ENCODE data around the gene PROCR. TPM values are rescaled to one million over a fixed set of nuclear protein-coding genes. Genes with fewer than 3 reads are reported as not detected.
A peak's percentile ranks its signal among the peaks of the same experiment; 100 is the strongest.

PROCR gene
- total RNA-seq, 1 donor from 2014 or later: 36.2 TPM

DNA sequence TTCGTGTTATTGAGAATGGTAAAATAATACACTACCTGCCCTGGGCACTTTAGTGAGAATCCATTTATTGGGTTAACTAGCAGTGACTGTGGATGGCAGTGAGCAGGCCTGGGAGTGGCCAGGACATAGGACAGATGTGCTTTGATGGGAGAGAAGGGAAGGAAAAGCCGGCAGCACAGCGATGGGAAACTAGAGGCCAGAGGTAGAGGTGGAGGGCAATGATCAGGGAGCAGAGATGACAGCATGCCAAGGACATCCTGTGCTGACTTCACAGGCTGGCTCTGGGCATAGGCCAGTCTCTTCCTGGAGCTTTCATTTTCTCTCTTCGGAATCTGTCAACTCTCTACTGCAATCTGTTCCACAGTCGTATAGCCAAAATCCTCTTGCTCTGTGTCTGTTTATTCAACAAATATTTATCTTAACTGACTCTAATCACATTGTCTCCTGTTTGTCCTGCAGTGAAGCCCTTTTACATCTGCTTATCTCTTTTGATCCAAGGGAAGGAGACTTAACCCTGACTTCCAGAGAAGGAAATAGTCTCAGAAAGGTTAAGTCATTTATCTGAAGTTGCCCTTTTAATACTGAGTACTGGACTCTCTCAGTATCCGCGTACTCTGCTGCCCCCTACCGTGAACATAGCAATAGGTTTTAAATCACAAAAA is 36.2 kb downstream of the PROCR start:
- Mint-ChIP-seq H3K9me3 (ENCODE audit: unreplicated experiment) (peaks cover 2% of the 10 kb centered on the region), H3K4me3 (ENCODE audit: unreplicated experiment) (no peak overlapping the region), H3K27ac (ENCODE audit: unreplicated experiment) (no peak overlapping the region), H3K36me3 (ENCODE audit: low read depth, unreplicated experiment) (no peaks in the 10 kb centered on the region), H3K27me3 (ENCODE audit: low read depth, unreplicated experiment) (no peaks in the 10 kb centered on the region), H3K4me1 (ENCODE audit: low read depth, unreplicated experiment) (peaks cover 3% of the 10 kb centered on the region)
- no peaks in the 10 kb centered on the region for H3K36me3 ChIP-seq (ENCODE audit: insufficient read depth, low read length)
- FAIRE-seq: peak; percentile 56
- no peak overlapping the region for H3K4me2 ChIP-seq (ENCODE audit: low read length)
- no peak overlapping the region for H3K9ac ChIP-seq (ENCODE audit: low read length)
- H3K4me1 ChIP-seq (ENCODE audit: insufficient read depth, low read length): no peaks in the 10 kb centered on the region
- H3K79me2 ChIP-seq (ENCODE audit: insufficient read depth, low read length): no peaks in the 10 kb centered on the region
- no peak overlapping the region for H3K4me3 ChIP-seq (ENCODE audit: insufficient read depth, low read depth, low read length)
- no peaks in the 10 kb centered on the region for H4K20me1 ChIP-seq (ENCODE audit: insufficient read depth, low read length)
- H3K27ac ChIP-seq (ENCODE audit: low read depth, low read length): no peak overlapping the region
- no peaks in the 10 kb centered on the region for H3K27me3 ChIP-seq (ENCODE audit: insufficient read depth, low read length)
- TF ChIP-seq, protein P1, sequence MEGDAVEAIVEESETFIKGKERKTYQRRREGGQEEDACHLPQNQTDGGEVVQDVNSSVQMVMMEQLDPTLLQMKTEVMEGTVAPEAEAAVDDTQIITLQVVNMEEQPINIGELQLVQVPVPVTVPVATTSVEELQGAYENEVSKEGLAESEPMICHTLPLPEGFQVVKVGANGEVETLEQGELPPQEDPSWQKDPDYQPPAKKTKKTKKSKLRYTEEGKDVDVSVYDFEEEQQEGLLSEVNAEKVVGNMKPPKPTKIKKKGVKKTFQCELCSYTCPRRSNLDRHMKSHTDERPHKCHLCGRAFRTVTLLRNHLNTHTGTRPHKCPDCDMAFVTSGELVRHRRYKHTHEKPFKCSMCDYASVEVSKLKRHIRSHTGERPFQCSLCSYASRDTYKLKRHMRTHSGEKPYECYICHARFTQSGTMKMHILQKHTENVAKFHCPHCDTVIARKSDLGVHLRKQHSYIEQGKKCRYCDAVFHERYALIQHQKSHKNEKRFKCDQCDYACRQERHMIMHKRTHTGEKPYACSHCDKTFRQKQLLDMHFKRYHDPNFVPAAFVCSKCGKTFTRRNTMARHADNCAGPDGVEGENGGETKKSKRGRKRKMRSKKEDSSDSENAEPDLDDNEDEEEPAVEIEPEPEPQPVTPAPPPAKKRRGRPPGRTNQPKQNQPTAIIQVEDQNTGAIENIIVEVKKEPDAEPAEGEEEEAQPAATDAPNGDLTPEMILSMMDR (IDR thresholded peaks at IDR 0.05; ENCODE audit: insufficient read depth, low read depth, low read length): peak; percentile 87
- no peak for TF ChIP-seq EZH2 (IDR thresholded peaks at IDR 0.05; ENCODE audit: insufficient read depth, low read length)
- peak; percentile 30 for DNase-seq (ENCODE audit: low read depth)
- no peaks in the 10 kb centered on the region for H3K9me3 ChIP-seq (ENCODE audit: insufficient read depth, low read depth, low read length)
- H2AFZ ChIP-seq (ENCODE audit: low read depth, low read length): peak overlapping the region; percentile 35

DNA sequence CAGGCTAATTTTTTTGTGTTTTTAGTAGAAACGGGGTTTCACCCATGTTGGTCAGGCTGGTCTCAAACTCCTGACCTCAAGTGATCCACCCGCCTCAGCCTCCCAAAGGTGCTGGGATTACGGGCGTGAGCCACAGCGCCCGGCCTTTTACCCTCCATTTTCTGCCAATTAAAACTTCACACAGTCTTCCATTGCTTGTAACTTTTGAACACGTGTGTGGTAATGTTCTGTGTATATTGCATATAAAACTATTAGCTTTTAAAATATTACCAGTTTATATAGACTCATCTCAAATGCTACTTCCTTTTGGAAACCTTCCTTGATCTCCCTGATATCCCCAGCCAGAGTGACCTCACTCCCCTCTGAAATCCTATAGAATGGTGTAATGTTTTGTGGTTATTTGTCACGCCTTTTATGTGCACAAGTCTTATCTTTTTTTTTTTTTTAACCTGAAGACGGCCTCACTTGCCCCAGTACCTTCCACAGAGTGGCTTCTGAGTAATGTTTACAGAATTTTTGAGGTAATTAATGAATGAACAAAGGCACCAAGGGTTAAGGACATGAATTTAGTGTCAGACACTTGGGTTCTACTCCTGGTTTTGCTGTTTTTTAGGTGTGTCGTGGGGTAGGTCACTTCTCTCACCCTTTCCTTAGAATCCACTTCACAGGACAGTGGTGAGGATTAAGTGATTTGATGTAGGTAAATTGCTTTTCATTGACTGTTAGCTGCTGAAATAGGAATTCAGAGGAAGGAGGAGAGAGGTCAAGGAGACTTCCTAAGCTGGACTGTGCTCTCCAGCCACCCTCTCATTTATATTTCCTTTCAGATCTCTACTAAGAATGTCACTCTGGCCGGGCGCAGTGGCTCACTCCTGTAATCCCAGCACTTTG is 43.4 kb downstream of the PROCR start:
- Mint-ChIP-seq H3K27me3 (ENCODE audit: low read depth, unreplicated experiment) (no peaks in the 10 kb centered on the region), H3K27ac (ENCODE audit: unreplicated experiment) (peak overlapping the region; percentile 93), H3K9me3 (ENCODE audit: unreplicated experiment) (no peaks in the 10 kb centered on the region), H3K4me1 (ENCODE audit: low read depth, unreplicated experiment) (peaks cover 20% of the 10 kb centered on the region), H3K4me3 (ENCODE audit: unreplicated experiment) (no peak overlapping the region), H3K36me3 (ENCODE audit: low read depth, unreplicated experiment) (no peaks in the 10 kb centered on the region)
- Histone ChIP-seq H3K27me3 (ENCODE audit: insufficient read depth, low read length) (peaks cover 7% of the 10 kb centered on the region), H3K9ac (ENCODE audit: low read length) (no peak overlapping the region), H2AFZ (ENCODE audit: low read depth, low read length) (no peak overlapping the region), H3K9me3 (ENCODE audit: insufficient read depth, low read depth, low read length) (no peaks in the 10 kb centered on the region), H4K20me1 (ENCODE audit: insufficient read depth, low read length) (no peaks in the 10 kb centered on the region), H3K4me3 (ENCODE audit: insufficient read depth, low read depth, low read length) (no peak overlapping the region), H3K36me3 (ENCODE audit: insufficient read depth, low read length) (no peaks in the 10 kb centered on the region), H3K27ac (ENCODE audit: low read depth, low read length) (peak overlapping the region; percentile 42), H3K4me1 (ENCODE audit: insufficient read depth, low read length) (peaks cover 7% of the 10 kb centered on the region), H3K79me2 (ENCODE audit: insufficient read depth, low read length) (no peaks in the 10 kb centered on the region), H3K4me2 (ENCODE audit: low read length) (peak overlapping the region; percentile 51)
- peak; percentile 65 for FAIRE-seq
- TF ChIP-seq, protein P1 (IDR thresholded peaks at IDR 0.05; ENCODE audit: insufficient read depth, low read depth, low read length): no peak
- TF ChIP-seq EZH2 (IDR thresholded peaks at IDR 0.05; ENCODE audit: insufficient read depth, low read length): no peak
- peak; percentile 81 for DNase-seq (ENCODE audit: low read depth)
